Islet of Langerhans (tissue), 1 donor: ENCODE data around the gene BBS1.
"Not testable (repeated sequence)": the region's sequence is repeated elsewhere in the genome, so short reads cannot be mapped to it uniquely, and the experiment has no call there.

ENCODE experiments used
- FAIRE-seq: peaks from one replicate; lab custom pipeline; 2011; peaks lifted over from hg19 to GRCh38; lab: Jason Lieb, UNC

BBS1 gene

DNA sequence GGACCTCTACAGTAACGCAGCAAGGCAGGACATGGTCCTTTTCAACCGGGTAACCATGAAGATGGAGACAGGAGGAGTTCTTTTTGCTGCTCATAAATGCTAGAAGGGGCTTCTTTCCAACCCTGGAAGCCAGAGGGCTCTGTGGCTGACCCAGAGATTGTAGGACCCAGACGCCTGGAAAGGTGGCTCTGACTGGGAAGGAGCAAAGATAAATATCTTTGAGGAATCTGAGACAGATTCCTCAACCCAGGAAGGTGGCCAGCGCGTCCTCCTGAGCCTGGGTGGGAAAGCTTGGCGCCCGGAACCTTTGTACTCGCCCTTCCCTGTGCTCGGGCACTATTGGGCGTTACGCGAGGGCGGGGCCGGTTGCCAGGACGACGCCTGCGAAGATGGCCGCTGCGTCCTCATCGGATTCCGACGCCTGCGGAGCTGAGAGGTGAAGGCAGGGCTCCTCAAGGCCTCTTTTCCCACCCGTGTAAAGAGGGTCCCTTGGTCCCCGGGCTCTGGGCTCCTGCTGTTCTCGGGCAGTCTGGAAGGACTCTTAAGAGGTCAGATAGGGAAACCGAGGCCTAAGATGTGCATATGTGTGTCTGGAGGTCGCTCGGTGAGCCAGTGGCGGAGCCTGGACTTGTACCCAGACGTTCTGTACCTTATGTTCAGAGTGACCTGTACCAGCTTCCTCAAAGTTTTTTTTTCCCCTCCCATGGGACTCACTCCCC, at the start of gene BBS1:
Gene BBS1, plus strand, starts transcription at position 365 of the 719 bp plus-strand sequence. Its CDS starts 25 bp downstream, at position 390.
- no peak for FAIRE-seq

DNA sequence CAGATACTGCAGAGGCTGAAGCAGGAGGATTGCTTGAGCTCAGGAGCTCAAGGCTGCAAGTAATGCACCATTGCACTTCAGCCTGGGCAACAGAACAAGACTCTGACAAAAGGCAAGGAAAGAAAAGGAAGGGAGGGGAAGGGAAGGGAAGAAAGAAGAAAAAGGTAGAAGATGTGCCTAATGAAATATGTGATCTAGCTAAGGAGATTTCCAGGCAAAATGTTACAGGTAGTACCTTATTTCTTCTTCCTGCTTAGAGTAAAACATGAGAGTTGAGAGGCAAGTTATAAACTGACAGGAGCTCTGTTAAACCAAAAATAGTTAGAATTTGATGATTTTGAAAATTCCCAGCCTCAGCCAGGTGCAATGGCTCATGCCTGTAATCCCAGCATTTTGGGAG, 48.4 kb upstream of the BBS1 start:
- FAIRE-seq, result no peak

DNA sequence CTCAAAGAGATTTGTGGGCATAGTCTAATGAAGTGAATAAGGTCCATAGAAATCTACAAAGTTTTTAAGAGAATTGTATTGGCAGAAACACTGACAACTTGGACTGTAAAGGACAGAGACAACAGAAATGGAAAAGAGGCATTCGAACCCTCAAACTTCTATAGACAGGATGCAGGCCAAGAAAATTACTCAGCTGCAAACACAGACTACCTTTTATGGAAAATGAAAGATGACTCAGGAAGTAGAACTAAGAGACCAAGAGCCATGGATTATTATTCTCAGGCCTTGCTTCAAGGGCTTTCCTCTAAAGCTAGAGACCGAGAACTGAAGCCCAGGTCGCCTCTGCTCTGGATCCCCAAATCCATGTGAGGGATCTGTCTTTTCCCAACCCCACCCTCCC, 47.5 kb upstream of the BBS1 start:
- FAIRE-seq, result no peak

DNA sequence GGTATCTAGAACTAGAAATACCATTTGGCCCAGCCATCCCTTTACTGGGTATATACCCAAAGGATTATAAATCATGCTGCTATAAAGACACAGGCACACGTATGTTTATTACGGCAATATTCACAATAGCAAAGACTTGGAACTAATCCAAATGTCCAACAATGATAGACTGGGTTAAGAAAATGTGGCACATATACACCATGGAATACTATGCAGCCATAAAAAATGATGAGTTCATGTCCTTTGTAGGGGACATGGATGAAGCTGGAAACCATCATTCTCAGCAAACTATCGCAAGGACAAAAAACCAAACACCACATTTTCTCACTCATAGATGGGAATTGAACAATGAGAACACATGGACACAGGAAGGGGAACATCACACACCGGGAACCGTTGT, 46.3 kb upstream of the BBS1 start:
- FAIRE-seq, result not testable (repeated sequence)

- no peak for FAIRE-seq
Observed at GRCh38 chr11:66464916-66465315, 45.5 kb upstream of the BBS1 start.

DNA sequence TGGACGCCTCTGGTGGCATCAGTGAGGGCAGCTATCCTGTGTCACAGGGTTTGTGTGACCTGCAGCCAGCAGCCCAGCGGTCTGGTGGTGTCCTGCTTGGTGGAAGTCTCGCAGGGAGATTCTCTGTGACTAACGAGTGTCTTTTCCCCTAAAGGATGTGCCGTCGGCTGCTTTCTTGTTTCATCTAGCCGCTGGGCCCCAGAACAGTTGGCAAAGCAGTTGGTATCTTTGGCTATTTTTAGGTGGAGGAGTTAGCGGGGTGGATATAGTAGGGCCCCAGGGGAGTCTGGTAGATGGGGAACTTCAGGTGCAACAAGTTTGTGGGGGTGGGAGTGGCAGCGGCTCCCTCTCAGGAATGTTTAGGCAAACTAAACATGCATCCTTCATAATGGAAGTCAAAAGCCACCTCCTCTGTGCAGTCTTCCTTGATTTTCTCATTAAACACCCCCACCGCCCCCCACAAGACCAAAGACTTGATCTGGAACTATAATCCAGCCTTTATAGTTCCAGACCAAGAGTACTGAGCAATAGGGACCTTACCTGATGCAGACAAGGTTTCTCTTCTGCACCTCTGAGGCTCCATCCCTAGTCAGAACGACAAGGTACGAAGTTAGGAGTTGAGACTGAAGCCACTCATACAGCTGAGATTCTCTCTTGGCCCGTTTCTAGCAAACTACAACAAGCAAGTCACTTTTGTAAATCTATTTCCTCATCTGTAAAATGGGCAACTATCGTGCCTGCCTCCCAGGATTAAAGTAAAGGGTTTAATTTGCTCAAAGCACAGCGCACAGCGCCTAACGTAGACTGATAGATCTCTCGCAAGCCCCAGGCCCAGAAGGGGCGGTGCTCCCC, 44.8 kb upstream of the BBS1 start:
- FAIRE-seq, result no peak

DNA sequence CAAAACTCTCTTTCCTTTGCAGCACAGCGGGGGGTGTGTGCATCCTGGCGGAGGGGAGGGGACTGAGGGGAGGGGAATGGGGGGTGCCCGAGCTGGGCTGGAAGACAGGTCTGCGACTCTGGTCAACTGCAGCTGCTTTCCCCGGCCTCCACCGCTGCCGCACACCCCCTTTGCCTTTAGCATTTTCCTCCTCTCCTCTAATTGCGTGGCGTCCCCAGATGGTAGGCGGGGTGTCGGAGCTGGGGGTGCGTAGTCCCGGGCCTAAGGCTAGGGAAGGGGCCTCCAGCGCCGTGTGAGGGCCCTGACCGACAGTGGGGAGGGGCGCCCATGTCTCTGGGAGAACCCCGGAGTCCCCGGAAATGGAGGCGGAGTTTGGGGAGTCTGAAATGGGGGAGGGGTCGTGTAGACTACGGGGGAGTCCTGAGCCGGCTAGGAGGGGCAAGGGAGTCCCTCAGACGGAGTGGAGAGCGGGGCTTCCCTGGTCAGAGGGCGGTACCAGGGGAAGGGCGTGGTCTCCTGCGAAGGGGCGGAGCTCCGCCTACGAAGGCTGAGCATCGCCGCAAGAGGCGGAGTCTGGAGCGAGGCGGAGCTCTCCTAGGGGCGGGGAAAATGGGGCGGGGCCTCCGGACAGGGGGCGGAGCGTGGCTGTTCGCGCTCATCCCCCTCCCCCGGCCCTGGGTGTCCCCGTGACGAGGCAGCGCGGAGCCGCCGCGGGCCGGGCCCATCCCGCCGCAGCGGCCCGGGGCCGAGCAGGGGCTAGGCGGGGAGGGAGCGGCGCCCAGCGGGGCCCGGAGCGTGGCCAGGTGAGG, 44.0 kb upstream of the BBS1 start, which contains the start of gene PELI3:
Gene PELI3, plus strand, starts transcription at position 681 of the 809 bp plus-strand sequence. CDS start 1,224 bp downstream, outside the sequence.
- FAIRE-seq, result no peak

DNA sequence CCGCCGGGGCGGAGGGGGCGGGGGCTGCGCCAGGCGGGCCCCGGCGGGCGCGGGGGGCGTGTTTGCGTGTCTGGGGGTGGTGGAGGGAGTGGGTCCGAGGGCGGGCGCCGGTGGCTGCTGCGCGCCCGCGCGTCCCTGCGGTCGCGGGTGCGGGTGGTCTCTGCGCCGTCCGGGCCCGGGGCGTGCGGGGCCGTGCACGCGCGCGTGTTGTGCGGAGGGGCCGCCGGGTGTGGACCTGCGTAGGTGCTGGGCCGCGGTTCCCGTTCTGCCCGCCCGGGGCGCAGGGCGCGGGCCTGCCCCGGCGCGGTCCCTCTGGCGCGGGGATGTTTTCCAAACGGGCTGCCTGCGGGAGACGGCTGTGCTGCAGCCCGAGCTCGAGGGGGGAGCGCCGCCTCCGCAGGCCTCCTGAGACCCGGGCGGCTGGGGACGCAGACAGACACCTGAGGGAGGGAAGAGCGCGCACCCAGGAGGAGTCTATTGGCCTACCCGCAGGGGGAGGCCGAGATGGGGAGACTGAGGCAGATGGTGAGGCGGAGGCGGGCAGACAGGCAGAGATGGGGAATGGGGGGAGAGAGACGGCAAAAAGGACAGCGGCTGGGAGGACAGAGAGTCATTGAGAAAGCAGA, 43.3 kb upstream of the BBS1 start:
- no peak for FAIRE-seq

DNA sequence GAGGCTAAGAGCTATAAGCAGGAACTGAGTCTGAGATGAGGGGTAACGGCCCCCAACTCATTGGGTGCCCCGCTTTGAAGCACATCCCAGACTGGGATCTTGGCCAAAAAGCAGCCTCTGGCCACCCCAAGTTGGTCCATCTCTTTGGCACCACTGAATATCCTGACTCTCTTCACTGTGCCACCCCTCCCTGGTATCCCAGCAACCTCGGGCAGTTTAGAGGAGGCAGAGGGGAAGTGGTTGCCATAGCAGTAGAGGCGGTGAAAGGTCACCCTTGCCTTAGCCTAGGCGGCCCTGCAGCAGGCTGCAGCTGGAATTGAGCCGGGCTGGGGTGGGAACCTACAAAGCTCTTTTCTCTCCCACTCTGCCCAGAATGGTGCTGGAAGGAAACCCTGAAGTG, 42.7 kb upstream of the BBS1 start:
- FAIRE-seq, result no peak

GRCh38 chr11:66468691-66469090, 41.7 kb upstream of the BBS1 start:
- FAIRE-seq, result no peak

GRCh38 chr11:66469441-66469840, 41.0 kb upstream of the BBS1 start:
- FAIRE-seq, result no peak

- FAIRE-seq, result no peak
Observed at GRCh38 chr11:66470015-66470414, 40.4 kb upstream of the BBS1 start.

DNA sequence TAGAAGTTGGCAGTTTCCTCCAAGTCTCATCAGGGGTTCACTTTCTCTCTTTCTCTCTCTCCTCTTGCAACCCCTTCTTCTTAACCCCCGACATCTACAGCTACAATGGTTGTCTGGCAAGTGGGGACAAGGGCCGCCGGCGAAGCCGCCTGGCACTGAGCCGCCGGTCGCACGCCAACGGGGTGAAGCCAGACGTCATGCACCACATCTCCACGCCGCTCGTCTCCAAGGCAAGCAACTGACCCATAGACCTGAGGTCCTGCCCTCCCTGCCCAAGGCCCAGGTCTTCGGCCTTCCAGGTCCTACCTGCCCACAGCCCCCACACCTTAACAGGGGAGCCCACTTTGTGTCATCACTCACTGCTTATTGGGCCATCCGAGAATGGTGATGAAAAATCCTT, 39.3 kb upstream of the BBS1 start:
- FAIRE-seq, result no peak

DNA sequence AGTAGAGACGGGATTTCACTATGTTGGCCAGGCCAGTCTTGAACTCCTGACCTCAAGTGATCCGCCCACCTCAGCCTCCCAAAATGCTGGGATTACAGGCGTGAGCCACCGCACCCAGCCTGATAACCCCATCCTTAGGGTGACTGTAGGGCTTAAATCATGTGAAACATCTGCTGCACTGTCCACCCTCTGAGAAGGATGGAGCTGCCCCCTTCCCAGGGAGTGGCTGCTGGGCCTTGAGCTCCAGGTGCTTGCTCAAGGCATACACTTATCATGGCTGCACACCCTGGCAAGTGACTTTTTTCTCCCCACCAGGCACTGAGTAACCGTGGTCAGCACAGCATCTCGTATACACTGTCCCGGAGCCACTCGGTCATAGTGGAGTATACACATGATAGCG, 38.4 kb upstream of the BBS1 start:
- no peak for FAIRE-seq

- no peak for FAIRE-seq
Observed at GRCh38 chr11:66473167-66473566, 37.3 kb upstream of the BBS1 start.

GRCh38 chr11:66473608-66474515, 36.6 kb upstream of the BBS1 start:
- FAIRE-seq, result no peak

DNA sequence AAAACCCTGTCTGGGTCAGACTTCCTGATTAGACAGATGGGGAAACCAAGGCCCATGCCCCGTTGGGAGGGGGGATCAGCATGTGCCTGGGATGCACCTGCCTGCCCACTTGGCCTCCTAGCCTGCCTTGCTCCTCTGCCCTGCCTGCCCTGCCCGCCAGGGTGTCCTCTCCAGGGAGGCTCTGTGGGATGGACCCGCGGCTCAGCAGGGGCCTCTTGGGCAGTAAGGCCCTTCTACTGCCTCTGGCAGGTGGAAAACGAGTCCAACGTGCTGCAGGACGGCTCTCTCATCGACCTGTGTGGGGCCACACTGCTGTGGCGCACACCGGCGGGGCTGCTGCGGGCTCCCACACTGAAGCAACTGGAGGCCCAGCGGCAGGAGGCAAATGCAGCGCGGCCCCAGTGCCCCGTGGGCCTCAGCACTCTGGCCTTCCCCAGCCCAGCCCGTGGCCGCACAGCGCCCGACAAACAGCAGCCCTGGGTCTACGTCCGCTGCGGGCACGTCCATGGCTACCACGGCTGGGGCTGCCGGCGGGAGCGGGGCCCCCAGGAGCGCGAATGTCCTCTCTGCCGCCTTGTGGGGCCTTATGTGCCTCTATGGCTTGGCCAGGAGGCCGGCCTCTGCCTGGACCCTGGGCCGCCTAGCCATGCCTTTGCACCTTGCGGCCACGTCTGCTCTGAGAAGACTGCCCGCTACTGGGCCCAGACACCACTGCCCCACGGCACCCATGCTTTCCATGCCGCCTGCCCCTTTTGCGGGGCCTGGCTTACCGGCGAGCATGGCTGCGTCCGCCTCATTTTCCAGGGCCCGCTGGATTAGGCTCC, 34.9 kb upstream of the BBS1 start:
- FAIRE-seq, result no peak

DNA sequence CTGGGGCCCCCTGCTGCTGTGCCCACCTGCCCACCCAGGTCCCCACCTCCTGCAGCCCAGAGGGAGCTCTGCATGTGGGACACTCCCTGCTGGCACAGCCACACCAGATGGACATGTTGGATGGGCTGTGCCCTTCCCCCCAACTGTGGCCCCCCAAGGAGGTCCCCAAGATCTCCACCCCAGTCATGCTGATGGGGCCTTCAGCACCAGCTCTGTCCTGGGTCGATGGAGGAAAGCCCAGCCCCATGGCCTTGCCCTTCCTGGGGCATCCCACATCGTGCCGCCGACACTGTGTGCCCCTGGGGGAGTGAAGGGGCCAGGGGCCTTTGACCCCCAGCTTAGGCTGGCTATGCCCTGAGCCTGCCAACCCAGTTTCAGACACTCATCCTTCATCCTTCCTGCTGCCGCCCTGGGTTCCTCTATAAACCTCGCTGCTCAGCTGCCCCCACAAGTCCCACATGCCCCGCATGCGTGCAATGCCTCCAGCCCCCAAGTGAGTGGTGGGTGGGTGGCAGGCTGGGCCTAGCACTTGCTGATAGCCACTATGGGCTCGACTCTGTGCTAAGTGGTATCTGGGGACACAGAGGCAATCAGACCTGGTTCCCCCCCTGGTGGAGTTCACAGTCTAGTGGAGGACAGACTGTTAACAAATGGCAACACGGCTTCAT, 34.1 kb upstream of the BBS1 start:
- FAIRE-seq, result no peak

DNA sequence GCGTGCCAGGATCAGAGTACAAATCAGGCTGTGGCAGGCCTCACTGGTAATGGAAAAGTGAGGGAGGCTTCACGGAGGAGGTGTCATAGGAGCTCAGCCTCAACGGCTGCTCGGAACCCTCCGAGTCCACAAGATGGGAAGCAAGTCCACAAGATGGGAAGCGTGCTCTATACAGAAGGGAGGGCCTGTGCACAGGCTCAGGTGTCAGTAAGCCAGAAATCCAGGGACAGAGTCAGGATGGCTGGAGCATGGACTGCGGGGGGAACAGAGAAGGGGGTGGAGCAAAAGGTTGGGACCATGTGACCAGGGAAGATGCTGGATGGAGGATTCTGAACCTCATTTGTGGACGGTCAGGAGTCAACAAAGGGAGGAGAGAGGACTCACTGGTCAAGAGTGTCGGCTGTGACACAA, 33.6 kb upstream of the BBS1 start:
- FAIRE-seq, result no peak
